Mononuclear cell (primary cell): Measurements from ENCODE around the gene FOXO4. TPM values are rescaled to one million over a fixed set of nuclear protein-coding genes. Genes with fewer than 3 reads are reported as not detected.
"Not testable (repeated sequence)": the region's sequence is repeated elsewhere in the genome, so short reads cannot be mapped to it uniquely, and the experiment has no call there.

Experiments used
- H3K27me3 ChIP-seq: 2 replicates; pipeline ENCODE4 v1.6.0; 2011; ENCODE audit warnings: low read length, control low read depth; ENCODE audit not compliant: insufficient read depth
- H3K4me1 ChIP-seq: 2 replicates; pipeline ENCODE4 v1.5.1; 2011; ENCODE audit warnings: mild to moderate bottlenecking, low read length, control low read depth; ENCODE audit not compliant: insufficient read depth
- H3K4me3 ChIP-seq: 2 replicates; pipeline ENCODE4 v1.5.1; 2011; ENCODE audit warnings: mild to moderate bottlenecking, low read length, moderate library complexity
- H3K9me3 ChIP-seq: 2 replicates; pipeline ENCODE4 v1.5.1; 2011; ENCODE audit warnings: low read depth, mild to moderate bottlenecking, control low read depth, low read length
- total RNA-seq: library from RNA; depleted of rRNA; stranded (reverse); fragments of >200 nt; gene quantifications from one replicate; pipeline ENCODE4 v1.2.3, GENCODE V29; 2012

Gene FOXO4
- total RNA-seq = 14.0 TPM

GRCh38 chrX:71095555-71095980, at the start of gene FOXO4:
Gene FOXO4 (plus strand): TSS chrX:71095851. CDS start chrX:71096529, 678 bp downstream.
- no peaks in the 10 kb centered on the region for H3K9me3 ChIP-seq
- H3K4me3 ChIP-seq = peak within 1 kb of the TSS; percentile 63
- H3K4me1 ChIP-seq = peaks cover 32% of the 10 kb centered on the region
- H3K27me3 ChIP-seq = no peaks in the 10 kb centered on the region

- peaks cover 12% of the 10 kb centered on the region for H3K4me1 ChIP-seq
- not testable (repeated sequence) for H3K4me3 ChIP-seq, H3K27me3 ChIP-seq, H3K9me3 ChIP-seq
These were observed 47.8 kb upstream of the FOXO4 start for GRCh38 chrX:71047891-71048290.

- no peaks in the 10 kb centered on the region for H3K27me3 ChIP-seq
- H3K9me3 ChIP-seq = no peaks in the 10 kb centered on the region
- H3K4me3 ChIP-seq = peak overlapping the region; percentile 36
- H3K4me1 ChIP-seq = peaks cover 25% of the 10 kb centered on the region
These were observed 42.9 kb upstream of the FOXO4 start for GRCh38 chrX:71052721-71053120.

- H3K27me3 ChIP-seq = no peaks in the 10 kb centered on the region
- H3K4me3 ChIP-seq = peak overlapping the region; percentile 36
- H3K4me1 ChIP-seq = peaks cover 30% of the 10 kb centered on the region
- H3K9me3 ChIP-seq = no peaks in the 10 kb centered on the region
These were observed 42.4 kb upstream of the FOXO4 start for GRCh38 chrX:71053217-71053621.

GRCh38 chrX:71056867-71057266, 38.8 kb upstream of the FOXO4 start:
- Histone ChIP-seq H3K4me1 (peaks cover 29% of the 10 kb centered on the region), H3K9me3 (no peaks in the 10 kb centered on the region), H3K27me3 (no peaks in the 10 kb centered on the region), H3K4me3 (no peak overlapping the region)

GRCh38 chrX:71057848-71058530, 37.7 kb upstream of the FOXO4 start:
- Histone ChIP-seq H3K27me3 (no peaks in the 10 kb centered on the region), H3K4me1 (peaks cover 24% of the 10 kb centered on the region), H3K9me3 (no peaks in the 10 kb centered on the region), H3K4me3 (no peak overlapping the region)

GRCh38 chrX:71060127-71060526, 35.5 kb upstream of the FOXO4 start:
- Histone ChIP-seq H3K9me3 (no peaks in the 10 kb centered on the region), H3K4me3 (no peak overlapping the region), H3K27me3 (no peaks in the 10 kb centered on the region), H3K4me1 (peaks cover 20% of the 10 kb centered on the region)

- Histone ChIP-seq H3K9me3 (no peaks in the 10 kb centered on the region), H3K27me3 (no peaks in the 10 kb centered on the region), H3K4me3 (peak overlapping the region; percentile 66), H3K4me1 (peaks cover 12% of the 10 kb centered on the region)
These were observed 28.6 kb upstream of the FOXO4 start for GRCh38 chrX:71067089-71067488.

GRCh38 chrX:71067712-71068043, 28.0 kb upstream of the FOXO4 start:
- Histone ChIP-seq H3K9me3 (no peaks in the 10 kb centered on the region), H3K27me3 (no peaks in the 10 kb centered on the region), H3K4me1 (peaks cover 12% of the 10 kb centered on the region), H3K4me3 (peak overlapping the region; percentile 66)

GRCh38 chrX:71068044-71068918, 27.4 kb upstream of the FOXO4 start, which contains the start of gene SNX12:
Gene SNX12 (minus strand): TSS chrX:71068334. CDS start chrX:71068306, 28 bp downstream.
- H3K9me3 ChIP-seq = no peaks in the 10 kb centered on the region
- H3K4me1 ChIP-seq = peaks cover 15% of the 10 kb centered on the region
- no peaks in the 10 kb centered on the region for H3K27me3 ChIP-seq
- H3K4me3 ChIP-seq = peak within 1 kb of the TSS; percentile 66

- Histone ChIP-seq H3K4me3 (no peak overlapping the region), H3K4me1 (peaks cover 21% of the 10 kb centered on the region), H3K9me3 (no peaks in the 10 kb centered on the region), H3K27me3 (no peaks in the 10 kb centered on the region)
These were observed 25.1 kb upstream of the FOXO4 start for GRCh38 chrX:71070531-71070930.

- H3K4me3 ChIP-seq = no peak overlapping the region
- H3K27me3 ChIP-seq = no peaks in the 10 kb centered on the region
- no peaks in the 10 kb centered on the region for H3K4me1 ChIP-seq
- H3K9me3 ChIP-seq = no peaks in the 10 kb centered on the region
These were observed 14.1 kb upstream of the FOXO4 start for GRCh38 chrX:71081330-71082123.

- no peaks in the 10 kb centered on the region for H3K4me1 ChIP-seq
- H3K27me3 ChIP-seq = no peaks in the 10 kb centered on the region
- H3K4me3 ChIP-seq = no peak overlapping the region
- H3K9me3 ChIP-seq = no peaks in the 10 kb centered on the region
These were observed 13.5 kb upstream of the FOXO4 start for GRCh38 chrX:71082124-71082647.

- no peaks in the 10 kb centered on the region for H3K9me3 ChIP-seq
- no peaks in the 10 kb centered on the region for H3K27me3 ChIP-seq
- no peak overlapping the region for H3K4me3 ChIP-seq
- H3K4me1 ChIP-seq = no peaks in the 10 kb centered on the region
These were observed 12.8 kb upstream of the FOXO4 start for GRCh38 chrX:71082822-71083221.

- Histone ChIP-seq H3K4me3 (no peak overlapping the region), H3K27me3 (no peaks in the 10 kb centered on the region), H3K9me3 (no peaks in the 10 kb centered on the region), H3K4me1 (no peaks in the 10 kb centered on the region)
These were observed 9.8 kb upstream of the FOXO4 start for GRCh38 chrX:71085900-71086299.
